DMS53 treated with DMSO at 0.1 percent for 48 hours (cell line): Measurements from ENCODE around the gene CLEC16A.

ENCODE experiments used
- DNase-seq: peaks from one replicate; lab custom pipeline; 2025; ENCODE audit not compliant: unreplicated experiment; lab: John Stamatoyannopoulos, UW

Gene CLEC16A, protein sequence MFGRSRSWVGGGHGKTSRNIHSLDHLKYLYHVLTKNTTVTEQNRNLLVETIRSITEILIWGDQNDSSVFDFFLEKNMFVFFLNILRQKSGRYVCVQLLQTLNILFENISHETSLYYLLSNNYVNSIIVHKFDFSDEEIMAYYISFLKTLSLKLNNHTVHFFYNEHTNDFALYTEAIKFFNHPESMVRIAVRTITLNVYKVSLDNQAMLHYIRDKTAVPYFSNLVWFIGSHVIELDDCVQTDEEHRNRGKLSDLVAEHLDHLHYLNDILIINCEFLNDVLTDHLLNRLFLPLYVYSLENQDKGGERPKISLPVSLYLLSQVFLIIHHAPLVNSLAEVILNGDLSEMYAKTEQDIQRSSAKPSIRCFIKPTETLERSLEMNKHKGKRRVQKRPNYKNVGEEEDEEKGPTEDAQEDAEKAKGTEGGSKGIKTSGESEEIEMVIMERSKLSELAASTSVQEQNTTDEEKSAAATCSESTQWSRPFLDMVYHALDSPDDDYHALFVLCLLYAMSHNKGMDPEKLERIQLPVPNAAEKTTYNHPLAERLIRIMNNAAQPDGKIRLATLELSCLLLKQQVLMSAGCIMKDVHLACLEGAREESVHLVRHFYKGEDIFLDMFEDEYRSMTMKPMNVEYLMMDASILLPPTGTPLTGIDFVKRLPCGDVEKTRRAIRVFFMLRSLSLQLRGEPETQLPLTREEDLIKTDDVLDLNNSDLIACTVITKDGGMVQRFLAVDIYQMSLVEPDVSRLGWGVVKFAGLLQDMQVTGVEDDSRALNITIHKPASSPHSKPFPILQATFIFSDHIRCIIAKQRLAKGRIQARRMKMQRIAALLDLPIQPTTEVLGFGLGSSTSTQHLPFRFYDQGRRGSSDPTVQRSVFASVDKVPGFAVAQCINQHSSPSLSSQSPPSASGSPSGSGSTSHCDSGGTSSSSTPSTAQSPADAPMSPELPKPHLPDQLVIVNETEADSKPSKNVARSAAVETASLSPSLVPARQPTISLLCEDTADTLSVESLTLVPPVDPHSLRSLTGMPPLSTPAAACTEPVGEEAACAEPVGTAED

DNA sequence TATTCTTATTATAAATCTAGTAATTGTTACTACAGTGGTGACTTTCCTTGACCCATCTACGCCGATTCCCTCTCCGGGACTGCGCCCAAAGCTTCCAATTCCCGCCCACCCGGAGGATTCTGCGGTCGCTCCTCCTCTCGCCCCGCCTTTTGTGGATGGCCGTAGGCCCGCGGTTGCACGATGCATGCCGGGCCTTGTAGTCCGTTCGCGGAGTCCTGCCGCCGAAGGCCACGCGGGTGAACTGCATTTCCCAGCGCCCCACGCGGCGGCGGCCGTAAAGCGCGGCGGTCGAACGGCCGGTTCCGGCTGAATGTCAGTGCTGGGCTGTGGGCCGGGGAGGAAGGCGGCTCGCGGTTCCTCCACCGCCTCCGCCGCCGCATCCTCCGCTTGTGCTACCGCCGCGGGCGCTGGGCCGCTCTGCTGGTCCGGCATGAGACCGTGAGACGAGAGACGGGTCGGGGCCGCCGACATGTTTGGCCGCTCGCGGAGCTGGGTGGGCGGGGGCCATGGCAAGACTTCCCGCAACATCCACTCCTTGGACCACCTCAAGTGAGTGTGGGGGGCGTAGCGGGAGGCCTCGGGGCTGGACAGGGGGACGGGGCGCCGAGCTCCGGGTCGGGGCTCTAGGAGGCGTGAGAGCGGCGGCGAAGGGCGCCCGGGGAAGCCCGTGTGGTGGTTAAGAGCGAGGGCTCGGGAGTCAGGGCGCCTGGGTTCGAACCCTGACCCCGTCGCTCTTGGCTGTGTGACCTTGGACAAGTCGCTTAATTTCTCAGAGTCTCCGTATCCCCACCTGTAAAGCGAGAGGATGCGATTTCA lies at the start of gene CLEC16A:
Gene CLEC16A, plus strand, starts transcription at position 316 of the 816 bp plus-strand sequence. Its CDS starts 154 bp downstream, at position 470.
- DNase-seq, result peak; percentile 80

DNA sequence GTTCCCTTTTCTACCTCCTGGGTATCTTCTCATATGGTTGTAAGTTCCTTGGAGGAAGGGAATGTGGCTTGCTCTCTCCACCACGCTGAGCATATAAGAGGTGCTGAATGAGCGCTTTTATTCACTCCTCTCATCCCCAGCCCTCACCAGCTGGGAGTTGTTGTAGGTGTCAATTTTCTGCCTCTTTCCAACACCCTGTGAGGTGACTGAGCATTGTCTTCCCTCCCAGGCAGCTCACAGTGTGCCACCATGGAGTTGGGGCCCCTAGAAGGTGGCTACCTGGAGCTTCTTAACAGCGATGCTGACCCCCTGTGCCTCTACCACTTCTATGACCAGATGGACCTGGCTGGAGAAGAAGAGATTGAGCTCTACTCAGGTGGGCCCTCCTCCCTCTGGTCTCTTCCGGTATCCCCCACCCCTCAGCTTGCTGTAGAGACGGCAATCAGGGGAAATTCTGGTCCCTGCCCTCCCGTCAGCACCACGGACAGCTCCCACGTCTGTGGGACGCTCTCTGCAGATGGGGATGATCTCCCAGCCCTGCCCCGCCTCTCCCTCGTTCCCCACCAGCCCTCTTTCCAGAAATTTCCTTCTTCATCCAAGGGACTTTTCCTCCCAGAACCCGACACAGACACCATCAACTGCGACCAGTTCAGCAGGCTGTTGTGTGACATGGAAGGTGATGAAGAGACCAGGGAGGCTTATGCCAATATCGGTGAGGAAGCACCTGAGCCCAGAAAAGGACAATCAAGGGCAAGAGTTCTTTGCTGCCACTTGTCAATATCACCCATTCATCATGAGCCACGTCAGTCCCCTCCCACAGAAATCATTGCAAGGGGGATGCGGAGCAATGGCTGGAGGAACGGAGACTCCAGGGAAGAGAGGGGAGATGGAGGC lies 49.1 kb upstream of the CLEC16A start:
- no peak for DNase-seq

DNA sequence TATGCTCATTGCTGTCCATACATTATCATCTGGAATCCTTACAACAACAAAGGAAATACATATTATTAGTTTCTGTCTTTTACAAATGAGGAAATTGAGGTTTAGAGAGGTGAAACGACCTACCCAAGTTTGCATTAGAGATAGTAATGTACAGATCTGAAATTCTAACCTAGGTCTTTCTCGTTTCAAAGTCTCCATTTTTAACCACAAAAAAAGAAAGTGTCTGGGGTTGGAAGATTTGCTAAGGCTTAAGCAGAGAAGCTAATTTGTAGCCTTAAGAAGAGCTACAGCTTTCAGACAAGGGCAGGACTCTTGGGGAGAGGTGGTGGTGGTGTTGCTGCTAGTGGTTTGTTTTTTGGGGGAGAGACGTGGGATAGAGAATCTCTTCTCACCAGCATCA lies 48.2 kb upstream of the CLEC16A start:
- DNase-seq, result no peak

DNA sequence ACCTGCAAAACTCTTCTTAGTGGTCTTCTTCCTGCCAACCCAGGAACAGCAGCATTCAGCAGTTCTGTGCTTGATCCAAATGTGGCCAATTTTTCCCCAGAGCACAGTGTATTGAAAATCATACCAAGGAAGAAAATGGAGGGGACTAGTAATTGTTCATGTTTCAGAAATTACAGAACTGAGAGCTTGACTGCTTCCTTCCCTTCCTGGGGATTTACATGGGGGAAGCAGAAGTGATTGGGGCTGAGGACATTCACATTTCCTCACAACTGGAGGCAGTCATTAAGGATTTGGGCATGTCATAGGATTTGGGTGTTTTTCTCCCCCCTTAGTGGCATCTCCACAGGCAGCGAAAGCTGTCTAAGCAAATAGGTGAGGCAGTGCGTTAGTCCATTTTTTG lies 47.6 kb upstream of the CLEC16A start:
- no peak for DNase-seq

DNA sequence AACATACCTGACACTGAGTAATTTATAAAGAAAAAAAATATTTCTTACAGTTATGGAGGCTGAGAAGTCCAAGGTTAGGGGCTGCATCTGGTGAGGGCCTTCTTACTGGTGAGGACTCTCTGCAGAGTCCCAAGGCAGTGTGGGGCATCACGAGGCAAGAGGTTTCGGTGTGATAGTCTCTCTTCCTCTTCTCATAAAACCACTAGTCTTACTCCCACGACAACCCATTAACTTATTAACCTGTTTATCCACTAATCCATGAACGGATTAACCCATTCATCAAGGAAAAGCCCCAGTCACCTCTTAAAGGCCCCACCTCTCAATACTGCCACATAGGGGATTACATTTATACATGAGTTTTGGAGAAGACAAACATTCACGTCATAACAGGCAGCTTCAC lies 47.2 kb upstream of the CLEC16A start:
- no peak for DNase-seq

DNA sequence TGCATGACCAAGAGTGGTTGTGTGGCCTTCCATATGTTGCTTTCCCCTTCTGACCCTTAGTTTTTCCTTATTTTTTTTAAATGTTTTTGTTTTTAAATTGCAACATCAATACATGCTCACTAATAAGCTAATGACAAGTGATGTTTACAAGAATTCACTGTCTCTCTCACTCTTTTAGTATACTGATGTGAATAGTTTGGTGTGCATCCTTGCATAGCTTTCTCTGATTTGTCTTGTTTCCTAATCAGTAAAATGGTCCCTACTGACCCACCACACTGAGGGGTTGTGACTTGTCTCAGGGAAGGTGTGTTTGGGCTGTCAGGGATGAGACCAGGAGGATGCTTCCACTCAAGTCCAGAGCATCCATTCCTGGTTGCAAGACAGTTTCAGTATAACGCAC lies 41.4 kb upstream of the CLEC16A start:
- no peak for DNase-seq

DNA sequence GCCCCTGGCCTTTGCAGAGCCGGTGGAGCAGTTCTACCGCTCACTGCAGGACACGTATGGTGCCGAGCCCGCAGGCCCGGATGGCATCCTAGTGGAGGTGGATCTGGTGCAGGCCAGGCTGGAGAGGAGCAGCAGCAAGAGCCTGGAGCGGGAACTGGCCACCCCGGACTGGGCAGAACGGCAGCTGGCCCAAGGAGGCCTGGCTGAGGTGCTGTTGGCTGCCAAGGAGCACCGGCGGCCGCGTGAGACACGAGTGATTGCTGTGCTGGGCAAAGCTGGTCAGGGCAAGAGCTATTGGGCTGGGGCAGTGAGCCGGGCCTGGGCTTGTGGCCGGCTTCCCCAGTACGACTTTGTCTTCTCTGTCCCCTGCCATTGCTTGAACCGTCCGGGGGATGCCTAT lies 37.9 kb upstream of the CLEC16A start:
- DNase-seq, result no peak

DNA sequence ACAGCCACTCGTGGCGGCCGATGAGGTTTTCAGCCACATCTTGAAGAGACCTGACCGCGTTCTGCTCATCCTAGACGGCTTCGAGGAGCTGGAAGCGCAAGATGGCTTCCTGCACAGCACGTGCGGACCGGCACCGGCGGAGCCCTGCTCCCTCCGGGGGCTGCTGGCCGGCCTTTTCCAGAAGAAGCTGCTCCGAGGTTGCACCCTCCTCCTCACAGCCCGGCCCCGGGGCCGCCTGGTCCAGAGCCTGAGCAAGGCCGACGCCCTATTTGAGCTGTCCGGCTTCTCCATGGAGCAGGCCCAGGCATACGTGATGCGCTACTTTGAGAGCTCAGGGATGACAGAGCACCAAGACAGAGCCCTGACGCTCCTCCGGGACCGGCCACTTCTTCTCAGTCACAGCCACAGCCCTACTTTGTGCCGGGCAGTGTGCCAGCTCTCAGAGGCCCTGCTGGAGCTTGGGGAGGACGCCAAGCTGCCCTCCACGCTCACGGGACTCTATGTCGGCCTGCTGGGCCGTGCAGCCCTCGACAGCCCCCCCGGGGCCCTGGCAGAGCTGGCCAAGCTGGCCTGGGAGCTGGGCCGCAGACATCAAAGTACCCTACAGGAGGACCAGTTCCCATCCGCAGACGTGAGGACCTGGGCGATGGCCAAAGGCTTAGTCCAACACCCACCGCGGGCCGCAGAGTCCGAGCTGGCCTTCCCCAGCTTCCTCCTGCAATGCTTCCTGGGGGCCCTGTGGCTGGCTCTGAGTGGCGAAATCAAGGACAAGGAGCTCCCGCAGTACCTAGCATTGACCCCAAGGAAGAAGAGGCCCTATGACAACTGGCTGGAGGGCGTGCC lies 37.2 kb upstream of the CLEC16A start:
- no peak for DNase-seq

DNA sequence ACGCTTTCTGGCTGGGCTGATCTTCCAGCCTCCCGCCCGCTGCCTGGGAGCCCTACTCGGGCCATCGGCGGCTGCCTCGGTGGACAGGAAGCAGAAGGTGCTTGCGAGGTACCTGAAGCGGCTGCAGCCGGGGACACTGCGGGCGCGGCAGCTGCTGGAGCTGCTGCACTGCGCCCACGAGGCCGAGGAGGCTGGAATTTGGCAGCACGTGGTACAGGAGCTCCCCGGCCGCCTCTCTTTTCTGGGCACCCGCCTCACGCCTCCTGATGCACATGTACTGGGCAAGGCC lies 36.7 kb upstream of the CLEC16A start:
- no peak for DNase-seq

DNA sequence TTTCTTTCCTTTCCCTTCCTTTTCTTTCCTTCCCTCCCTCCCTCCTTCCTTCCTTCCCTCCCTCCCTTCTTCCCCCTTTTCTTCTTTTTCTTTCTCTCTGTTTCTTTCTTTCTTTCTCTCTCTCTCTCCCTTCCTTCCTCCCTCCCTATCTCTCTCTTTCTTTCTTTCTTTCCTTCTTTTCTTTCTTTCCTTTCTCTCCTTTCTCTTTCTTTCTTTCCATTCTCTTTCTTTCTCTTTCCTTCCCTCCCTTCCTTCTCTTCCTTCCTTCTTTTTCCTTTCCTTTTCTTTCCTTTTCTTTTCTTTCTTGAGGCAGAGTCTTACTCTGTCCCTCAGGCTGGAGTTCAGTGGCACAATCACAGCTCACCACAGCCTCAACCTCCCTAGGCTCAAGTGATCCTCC lies 33.1 kb upstream of the CLEC16A start:
- DNase-seq, result no peak

DNA sequence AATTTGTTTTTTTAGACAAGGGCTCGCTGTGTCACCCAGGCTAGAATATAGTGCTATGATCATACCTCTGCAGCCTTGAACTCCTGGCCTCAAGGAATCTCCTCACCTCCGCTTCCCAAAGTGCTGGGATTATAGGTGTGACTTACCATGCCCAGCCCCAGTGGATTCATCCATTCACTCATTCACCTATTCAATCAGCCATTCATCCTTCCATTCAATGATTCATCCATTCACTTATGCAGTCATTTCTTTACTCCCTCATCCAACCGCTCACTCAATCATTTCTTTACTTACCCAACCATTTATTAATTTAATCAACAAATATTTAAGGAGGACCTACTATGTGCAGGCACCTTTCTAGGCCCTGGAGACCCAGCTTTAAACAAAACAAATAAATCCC lies 27.8 kb upstream of the CLEC16A start:
- DNase-seq, result no peak

DNA sequence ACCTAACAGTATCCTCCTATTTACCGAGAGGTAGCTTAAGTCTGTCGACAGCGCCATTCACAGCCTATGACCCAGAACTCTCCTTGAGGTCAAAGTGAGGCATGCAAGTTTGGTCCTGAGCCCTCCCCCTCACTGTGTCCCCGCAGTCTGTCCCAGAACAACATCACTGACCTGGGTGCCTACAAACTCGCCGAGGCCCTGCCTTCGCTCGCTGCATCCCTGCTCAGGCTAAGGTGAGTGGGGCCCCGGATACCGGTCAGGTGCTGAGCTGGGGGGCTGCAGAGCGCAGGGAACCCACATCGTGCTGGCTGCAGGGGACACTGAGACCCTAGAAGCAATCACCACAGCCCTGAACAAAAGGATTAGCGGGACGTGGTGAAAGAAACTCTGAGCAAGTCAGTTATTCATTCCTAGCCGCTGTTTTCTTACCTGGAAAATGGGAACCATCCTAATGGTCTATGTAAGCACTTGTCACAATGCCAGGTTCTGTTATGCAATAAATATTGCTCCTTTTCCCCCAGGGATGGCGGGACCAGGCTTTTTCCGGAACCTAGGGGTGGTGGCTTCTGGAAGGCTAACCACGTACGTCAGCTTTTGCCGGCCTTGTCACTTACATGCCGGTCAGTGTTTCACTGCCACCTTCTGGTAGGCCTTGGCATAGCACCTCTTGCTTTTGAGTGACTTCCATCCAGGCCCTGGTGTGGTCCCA lies 25.9 kb upstream of the CLEC16A start:
- peak; percentile 78 for DNase-seq

DNA sequence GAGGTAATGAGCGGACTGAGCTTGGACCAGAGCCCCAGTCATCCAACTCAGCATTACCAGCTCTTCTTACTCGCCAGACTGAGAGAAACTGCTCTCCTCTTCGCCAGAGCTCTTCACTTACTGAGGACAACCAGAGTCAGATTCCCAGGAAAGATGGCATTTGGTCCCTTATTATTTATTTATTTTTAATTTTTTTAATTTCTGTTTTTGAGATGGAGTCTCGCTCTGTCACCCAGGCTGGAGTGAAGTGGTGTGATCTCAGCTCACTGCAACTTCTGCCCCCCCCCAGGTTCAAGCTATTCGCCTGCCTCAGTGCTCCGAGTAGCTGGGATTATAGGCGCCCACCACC lies 25.4 kb upstream of the CLEC16A start:
- no peak for DNase-seq

DNA sequence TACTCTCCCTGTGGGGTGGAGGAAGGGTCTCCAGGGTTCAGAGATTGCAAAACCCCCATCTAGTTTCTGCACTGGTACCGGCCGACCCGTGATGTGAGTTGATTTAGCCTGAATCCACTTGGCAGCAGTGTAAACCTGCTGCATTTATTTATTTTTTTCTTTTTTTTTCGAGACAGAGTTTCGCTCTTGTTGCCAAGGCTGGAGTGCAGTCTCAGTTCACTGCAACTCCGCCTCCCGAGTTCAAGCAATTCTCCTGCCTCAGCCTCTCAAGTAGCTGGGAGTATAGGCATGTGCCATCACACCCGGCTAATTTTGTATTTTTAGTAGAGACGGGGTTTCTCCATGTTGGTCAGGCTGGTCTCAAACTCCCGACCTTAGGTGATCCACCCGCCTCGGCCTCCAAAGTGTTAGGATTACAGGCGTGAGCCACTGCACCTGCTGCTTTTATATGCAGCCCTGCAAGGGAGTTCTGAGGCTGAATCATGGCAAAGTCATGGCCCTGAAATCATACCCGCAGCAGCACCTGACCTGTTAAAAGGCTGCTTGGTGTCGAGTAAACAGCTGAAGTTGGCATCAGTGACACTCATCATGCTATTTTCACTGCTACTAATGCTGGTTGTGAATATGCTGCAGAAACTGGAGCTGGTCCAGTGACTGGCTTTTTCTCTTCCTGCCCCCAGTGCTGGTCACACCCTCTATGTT lies 23.5 kb upstream of the CLEC16A start:
- DNase-seq, result no peak

DNA sequence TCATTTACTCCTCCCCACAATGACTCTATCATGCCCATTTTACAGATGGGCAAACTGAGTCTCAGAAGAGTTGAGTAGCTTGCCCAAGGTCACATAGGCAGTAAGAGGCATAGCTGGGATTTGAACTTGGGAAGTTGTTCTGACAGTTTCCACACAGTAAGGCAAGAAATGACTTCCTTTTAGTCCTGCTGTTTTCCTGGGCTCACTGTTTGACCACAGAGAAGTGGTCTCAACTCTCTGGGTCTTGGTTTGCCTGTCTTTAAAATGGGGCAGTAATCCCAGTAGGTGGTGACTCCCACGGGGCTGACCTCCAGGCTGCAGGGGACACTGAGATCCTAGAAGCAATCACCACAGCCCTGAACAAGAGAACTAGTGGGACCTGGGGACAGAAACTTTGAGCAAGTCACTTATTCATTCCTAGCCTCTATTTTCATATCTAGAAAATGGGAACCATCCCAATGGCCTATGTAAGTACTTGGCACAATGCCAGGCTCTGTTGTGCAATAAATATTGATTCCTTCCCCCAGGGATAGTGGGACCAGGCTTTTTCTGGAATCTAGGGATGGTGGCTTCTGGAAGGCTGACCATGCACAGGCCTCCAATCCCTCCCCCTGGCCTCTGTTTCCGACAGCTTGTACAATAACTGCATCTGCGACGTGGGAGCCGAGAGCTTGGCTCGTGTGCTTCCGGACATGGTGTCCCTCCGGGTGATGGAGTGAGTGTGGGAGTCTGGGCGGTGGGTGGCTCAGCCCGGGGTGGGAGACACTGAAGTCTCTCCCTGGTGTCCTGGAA lies 22.6 kb upstream of the CLEC16A start:
- no peak for DNase-seq

DNA sequence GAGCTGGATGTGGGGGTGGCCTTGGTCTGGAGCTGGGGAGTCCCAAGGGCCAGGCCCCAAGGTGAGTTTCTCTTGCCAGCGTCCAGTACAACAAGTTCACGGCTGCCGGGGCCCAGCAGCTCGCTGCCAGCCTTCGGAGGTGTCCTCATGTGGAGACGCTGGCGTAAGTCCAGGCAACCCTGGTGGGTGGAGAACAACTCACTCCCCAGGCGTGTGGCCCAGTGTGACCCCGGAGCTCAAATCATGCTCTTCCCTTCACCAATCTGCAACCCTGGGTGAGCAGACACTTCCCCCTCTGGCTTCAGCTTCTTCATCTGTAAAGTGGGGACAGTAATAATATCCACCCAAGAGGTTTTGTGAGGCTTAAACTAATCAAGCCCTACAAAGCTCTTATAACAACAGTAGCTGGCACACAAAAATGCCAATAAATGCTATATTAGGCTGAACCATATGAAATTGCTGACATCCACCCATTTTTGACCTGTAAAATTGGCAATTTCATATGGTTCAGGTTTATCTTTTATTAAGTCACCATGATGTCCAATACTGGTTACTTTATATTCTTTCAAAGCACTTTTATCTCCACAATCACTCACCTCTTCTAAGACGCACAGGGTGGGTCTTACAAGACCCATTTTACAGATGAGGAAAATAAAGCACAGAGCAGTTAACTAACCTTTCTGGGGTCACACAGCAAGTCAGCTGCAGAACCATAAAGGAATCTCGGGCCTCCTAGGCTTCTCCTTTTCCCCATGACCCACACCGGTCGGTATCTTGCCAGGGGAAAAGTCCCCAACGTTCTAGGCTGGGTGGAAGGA lies 21.8 kb upstream of the CLEC16A start:
- no peak for DNase-seq
